SH-SY5Y (cell line): ENCODE measurements around the gene NKD1.

Experiments used
- GATA2 ChIP-seq: IDR thresholded peaks from 2 replicates; pipeline ENCODE4 v1.6.1; 2011; ENCODE audit warnings: mild to moderate bottlenecking, low read depth, low read length
- GATA3 ChIP-seq: IDR thresholded peaks from 2 replicates; pipeline ENCODE4 v1.6.1; 2011; ENCODE audit warnings: low read depth, mild to moderate bottlenecking, low read length, moderate library complexity

GRCh38 chr16:50526249-50526648 is 21.9 kb upstream of the NKD1 start:
- TF ChIP-seq GATA2: no peak
- no peak for TF ChIP-seq GATA3
